Mammary epithelial cell (primary cell): ENCODE data around the gene DDR2.
A peak's percentile ranks its signal among the peaks of the same experiment; 100 is the strongest.

Experiments
- CTCF ChIP-seq, 2 donors: IDR thresholded peaks in 1 of 2; conservative IDR thresholded peaks in 1 of 2; 2 replicates each; pipeline ENCODE4 v1.5.1; 2011 to 2012; ENCODE audit warnings: inconsistent platforms in 2 of 2, low read length in 2 of 2, mild to moderate bottlenecking in 2 of 2, control low read depth in 1 of 2, low read depth in 1 of 2; ENCODE audit not compliant: insufficient read depth in 1 of 2; ENCODE audit errors: extremely low read depth in 1 of 2
- EZH2 ChIP-seq: IDR thresholded peaks from 2 replicates; pipeline ENCODE4 v1.6.1; 2012; ENCODE audit warnings: low read length, inconsistent platforms, borderline replicate concordance

- TF ChIP-seq CTCF (conservative IDR thresholded peaks at IDR 0.05 in 1 of 2, IDR thresholded peaks at IDR 0.05 in 1 of 2; ENCODE audit: extremely low read depth in 1 of 2, insufficient read depth in 1 of 2, low read depth in 1 of 2, low read length in 2 of 2) (peak in 1 of 2 donors; percentile 34), EZH2 (no peak)
Observed at GRCh38 chr1:162756523-162756922, 124.3 kb downstream of the DDR2 start.
